Prostate gland (tissue), 2 donors: ENCODE results near the gene PYCR2. TPM values are rescaled to one million over a fixed set of nuclear protein-coding genes. Genes with fewer than 3 reads are reported as not detected.

Experiments
- DNase-seq: peaks from one replicate; pipeline ENCODE4 v3.0.0-alpha.2; 2019; ENCODE audit warnings: low spot score
- H3K27ac ChIP-seq, 2 donors: fragments of 200-600 bp; sonication (generic); 2 replicates each; pipeline ENCODE4 v1.5.1; 2017 to 2019
- H3K27me3 ChIP-seq: fragments of 200-600 bp; sonication (generic); replicated peaks from 2 replicates; pipeline ENCODE4 v1.5.1; 2019; ENCODE audit not compliant: insufficient read depth
- H3K36me3 ChIP-seq, 2 donors: fragments of 200-600 bp; sonication (generic); 1 replicate in 1 of 2; 2 replicates in 1 of 2; pipeline versions ENCODE4 v1.5.1 to v1.8.1; 2017 to 2019
- H3K4me1 ChIP-seq: fragments of 200-600 bp; sonication (generic); replicated peaks from 2 replicates; pipeline ENCODE4 v1.5.1; 2019
- H3K4me3 ChIP-seq, 2 donors: fragments of 200-600 bp; sonication (generic); 2 replicates each; pipeline ENCODE4 v1.5.1; 2017 to 2019
- H3K9me3 ChIP-seq: fragments of 200-600 bp; sonication (generic); 2 replicates; pipeline ENCODE4 v1.5.1; 2017
- CTCF ChIP-seq, 4 experiments: fragments of 200-600 bp in 2 of 4; fragments of 450-650 bp in 2 of 4; sonication (generic) in 2 of 4; IDR thresholded peaks; 1 replicate in 3 of 4; 2 replicates in 1 of 4; pipeline ENCODE4 v1.5.1; 2016 to 2019; ENCODE audit warnings: antibody characterized with exemption in 4 of 4, mild to moderate bottlenecking in 2 of 4, moderate library complexity in 2 of 4
- POLR2A ChIP-seq: fragments of 450-650 bp; IDR thresholded peaks from one replicate; pipeline ENCODE4 v1.6.1; 2016; ENCODE audit warnings: antibody characterized with exemption, mild to moderate bottlenecking
- POLR2AphosphoS5 ChIP-seq: sonication (generic); formaldehyde crosslinking; IDR thresholded peaks from one replicate; pipeline ENCODE4 v1.6.1; 2017; ENCODE audit warnings: antibody characterized with exemption
- WGBS: methylation state at CpG from one replicate; pipeline ENCODE4 v1.1.5; 2018; 5-methylcytosine and 5-hydroxymethylcytosine counted together
- intact Hi-C: fragments of 100-400 bp; cut with DNase I; formaldehyde crosslinking; loops from one replicate; pipeline ENCODE4 v1.14.2; 2022
- total RNA-seq, 2 donors: library from RNA; depleted of rRNA; stranded (reverse); fragments of >200 nt; gene quantifications; one replicate each; pipeline ENCODE4 v1.1.0, GENCODE V29; 2016

PYCR2 gene
- total RNA-seq, 2 donors from 2014 or later = 70.8 to 80.2 TPM

DNA sequence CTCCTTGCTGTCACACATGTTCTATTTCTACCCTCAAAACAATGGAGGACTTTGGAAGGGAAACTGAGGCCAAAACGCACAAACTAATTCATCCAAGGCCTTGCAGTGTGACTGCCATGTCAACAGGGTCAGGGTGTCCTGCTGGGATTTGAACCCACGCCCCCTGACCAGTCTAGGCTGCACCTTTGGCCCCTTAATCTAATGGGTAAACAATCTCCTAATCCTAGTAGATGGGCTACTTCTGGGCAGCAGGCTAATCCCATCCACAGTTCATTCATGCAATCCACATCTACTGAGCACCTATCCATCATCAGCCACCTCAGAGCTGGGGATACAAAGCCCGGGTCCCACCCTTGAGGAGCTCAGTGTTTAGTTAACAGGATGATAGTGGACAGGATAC is 34.0 kb upstream of the PYCR2 start:
- Histone ChIP-seq H3K9me3 (no peaks in the 10 kb centered on the region), H3K27ac (no peak overlapping the region), H3K4me1 (no peaks in the 10 kb centered on the region), H3K4me3 (no peak overlapping the region), H3K27me3 (no peaks in the 10 kb centered on the region), H3K36me3 (no peaks in the 10 kb centered on the region)
- TF ChIP-seq CTCF (IDR thresholded peaks at IDR 0.05) (no peak), POLR2AphosphoS5 (no peak), POLR2A (no peak)
- intact Hi-C loops = no loop called here
- no peak for DNase-seq
- 82% methylated on average over 3 of the region's 3 CpGs for WGBS

GRCh38 chr1:225954753-225955152 is 30.7 kb upstream of the PYCR2 start:
- no peaks in the 10 kb centered on the region for H3K9me3 ChIP-seq
- H3K4me3 ChIP-seq = no peak overlapping the region
- no peaks in the 10 kb centered on the region for H3K36me3 ChIP-seq
- 100% methylated on average over 1 of the region's 1 CpG for WGBS
- DNase-seq = no peak
- H3K27ac ChIP-seq = no peak overlapping the region
- TF ChIP-seq CTCF (IDR thresholded peaks at IDR 0.05) (no peak), POLR2A (no peak), POLR2AphosphoS5 (no peak)
- no peaks in the 10 kb centered on the region for H3K27me3 ChIP-seq
- H3K4me1 ChIP-seq = no peaks in the 10 kb centered on the region
- intact Hi-C loops = no loop called here

DNA sequence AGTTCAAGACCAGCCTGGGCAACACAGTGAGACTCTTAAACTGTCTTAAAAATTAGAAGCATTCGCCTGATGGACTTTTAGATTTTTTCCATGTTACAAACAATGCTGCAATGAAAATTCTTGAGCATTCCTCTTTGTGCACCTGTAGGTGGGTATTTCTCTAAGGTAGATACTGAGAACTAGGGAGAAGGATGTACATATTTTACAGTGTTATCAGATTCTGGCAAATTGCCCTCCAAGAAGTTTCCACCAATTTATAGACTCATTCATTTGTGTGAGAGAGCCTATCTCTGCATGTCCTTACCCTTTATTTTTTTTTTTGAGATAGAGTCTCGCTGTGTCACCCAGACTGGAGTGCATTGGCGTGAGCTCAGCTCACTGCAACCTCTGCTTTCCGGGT is 29.3 kb upstream of the PYCR2 start:
- intact Hi-C loops = no loop called here
- H3K27me3 ChIP-seq = no peaks in the 10 kb centered on the region
- TF ChIP-seq CTCF (IDR thresholded peaks at IDR 0.05) (no peak), POLR2A (no peak), POLR2AphosphoS5 (no peak)
- no peaks in the 10 kb centered on the region for H3K4me1 ChIP-seq
- H3K36me3 ChIP-seq = no peaks in the 10 kb centered on the region
- WGBS = 76% methylated on average over 4 of the region's 4 CpGs
- no peak for DNase-seq
- no peak overlapping the region for H3K4me3 ChIP-seq
- H3K9me3 ChIP-seq = no peaks in the 10 kb centered on the region
- no peak overlapping the region for H3K27ac ChIP-seq

- 76% methylated on average over 9 of the region's 9 CpGs for WGBS
- no peak for TF ChIP-seq CTCF (IDR thresholded peaks at IDR 0.05)
- TF ChIP-seq POLR2AphosphoS5 = no peak
- no peak for TF ChIP-seq POLR2A
- intact Hi-C loops = no loop called here
- H3K27me3 ChIP-seq = no peaks in the 10 kb centered on the region
- DNase-seq = no peak
- no peak overlapping the region for H3K4me3 ChIP-seq
- H3K27ac ChIP-seq = no peak overlapping the region
- H3K36me3 ChIP-seq = no peaks in the 10 kb centered on the region
- H3K9me3 ChIP-seq = no peaks in the 10 kb centered on the region
- no peaks in the 10 kb centered on the region for H3K4me1 ChIP-seq
Measured at GRCh38 chr1:225950905-225951497, 27.0 kb upstream of the PYCR2 start.

DNA sequence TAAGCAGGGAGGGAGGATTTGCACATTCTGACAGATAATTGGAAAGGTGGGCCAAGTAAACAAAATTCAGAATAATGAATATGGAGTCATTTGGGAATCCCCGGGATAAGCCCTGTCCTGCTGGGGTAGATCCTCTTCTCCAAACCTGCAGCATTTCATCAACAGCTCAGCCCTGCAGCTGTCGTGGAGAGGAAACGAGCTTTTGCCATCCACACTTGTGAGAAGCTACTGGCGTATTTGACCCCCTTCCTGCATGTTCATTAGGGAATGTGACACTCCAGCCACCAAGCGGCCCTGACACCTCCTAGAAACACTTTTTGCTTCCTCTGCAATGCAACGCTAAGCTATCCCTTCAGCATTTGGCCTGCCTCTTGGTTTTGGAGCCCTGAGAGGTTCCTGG is 25.0 kb upstream of the PYCR2 start:
- intact Hi-C loops = no loop called here
- Histone ChIP-seq H3K27ac (no peak overlapping the region), H3K27me3 (no peaks in the 10 kb centered on the region), H3K4me3 (no peak overlapping the region), H3K36me3 (no peaks in the 10 kb centered on the region), H3K4me1 (no peaks in the 10 kb centered on the region), H3K9me3 (no peaks in the 10 kb centered on the region)
- DNase-seq = no peak
- 74% methylated on average over 6 of the region's 6 CpGs for WGBS
- TF ChIP-seq CTCF (IDR thresholded peaks at IDR 0.05) = no peak
